RKO (cell line): ENCODE measurements around the gene ANTXRL.
"Not testable (repeated sequence)": the region's sequence is repeated elsewhere in the genome, so short reads cannot be mapped to it uniquely, and the experiment has no call there.

Experiments used
- DNase-seq: peaks from one replicate; pipeline ENCODE4 v3.0.0-alpha.2; 2016; ENCODE audit warnings: low spot score

The ANTXRL gene

DNA sequence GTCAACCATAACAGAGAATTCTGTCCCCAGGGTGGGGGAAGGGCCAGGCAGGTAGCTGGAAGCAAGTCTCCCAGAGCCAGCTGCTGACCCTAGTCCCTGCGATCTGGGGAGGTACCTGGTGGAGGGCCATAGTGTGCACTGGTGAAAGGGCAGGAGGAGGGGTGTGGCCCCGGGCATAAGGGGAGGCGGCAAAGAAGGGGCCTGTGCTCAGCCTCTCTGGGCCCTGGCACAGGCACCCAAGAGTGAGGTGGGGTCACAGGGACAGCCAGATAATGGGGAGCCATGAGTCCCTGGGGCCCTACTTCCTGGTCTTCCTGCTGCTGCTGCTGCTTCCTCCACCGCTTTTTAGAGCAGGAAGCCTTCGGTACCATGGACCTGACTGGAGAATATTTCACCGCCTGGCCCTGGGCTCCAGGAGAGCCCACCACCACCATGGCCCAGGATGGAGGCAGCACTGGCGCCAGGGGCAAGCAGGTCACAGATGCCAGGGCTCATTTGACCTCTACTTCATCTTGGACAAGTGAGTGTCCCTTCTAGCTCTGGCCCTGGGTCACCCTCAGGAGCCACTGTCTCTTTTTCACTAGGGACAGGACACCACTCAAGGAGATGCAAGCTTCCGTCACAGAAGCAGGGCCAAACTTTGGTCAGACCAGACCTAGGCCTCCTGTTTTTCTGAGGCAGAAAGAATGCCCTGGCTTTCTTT, at the start of gene ANTXRL:
TSS of gene ANTXRL (plus strand) at position 7 of the 703 bp plus-strand sequence. CDS start at position 273, 266 bp downstream.
- no peak for DNase-seq

DNA sequence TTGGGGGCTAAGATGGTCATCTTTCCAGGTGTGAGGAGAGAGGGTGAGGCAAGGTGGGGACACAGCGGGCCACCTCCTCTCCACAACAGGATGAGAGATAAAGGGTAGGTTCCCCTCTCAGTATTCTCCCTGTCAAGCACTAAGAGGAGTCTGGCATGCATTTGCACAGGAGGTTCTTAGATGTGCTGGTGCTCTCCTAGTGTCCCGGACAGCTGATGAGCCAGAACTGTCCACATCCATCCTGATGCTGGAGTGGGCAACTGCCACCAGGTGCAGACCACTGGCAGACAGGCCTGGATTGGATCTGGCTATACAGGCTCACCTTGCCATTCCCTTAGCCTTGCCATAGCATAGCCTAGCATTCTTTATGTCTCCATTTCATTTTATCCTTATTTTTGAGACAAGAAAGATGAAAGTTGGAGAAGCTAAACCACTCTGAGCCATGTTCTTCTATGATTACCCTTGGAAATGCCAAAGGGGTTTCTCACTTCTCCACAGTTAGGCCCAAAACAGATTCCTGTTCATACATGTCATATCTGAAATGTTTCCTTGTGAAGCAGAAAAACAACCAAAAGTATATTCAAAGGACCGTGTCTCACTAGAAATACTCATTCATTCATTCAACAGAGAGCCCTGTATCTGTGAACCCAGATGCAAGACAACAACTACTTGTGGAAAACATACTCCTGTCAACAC, 48.8 kb upstream of the ANTXRL start:
- DNase-seq = no peak

DNA sequence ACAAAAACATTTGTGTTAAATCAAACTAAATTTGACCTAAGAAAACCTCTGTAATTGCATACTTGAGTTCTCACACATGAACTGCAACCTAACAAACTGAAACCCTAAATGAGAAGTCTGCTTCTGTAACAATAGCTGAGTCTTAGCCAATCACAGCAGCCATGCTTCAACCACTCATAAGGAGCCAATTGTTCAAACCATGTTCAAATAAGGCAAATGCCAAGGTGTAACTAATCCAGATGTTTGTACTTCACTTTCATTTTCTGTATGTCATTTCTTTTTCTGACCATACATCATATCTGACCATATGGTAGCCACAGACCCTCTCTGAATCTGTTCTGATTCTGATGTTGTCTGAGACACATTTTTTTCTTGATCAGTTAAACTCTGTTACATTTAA, 47.5 kb upstream of the ANTXRL start:
- DNase-seq = no peak

DNA sequence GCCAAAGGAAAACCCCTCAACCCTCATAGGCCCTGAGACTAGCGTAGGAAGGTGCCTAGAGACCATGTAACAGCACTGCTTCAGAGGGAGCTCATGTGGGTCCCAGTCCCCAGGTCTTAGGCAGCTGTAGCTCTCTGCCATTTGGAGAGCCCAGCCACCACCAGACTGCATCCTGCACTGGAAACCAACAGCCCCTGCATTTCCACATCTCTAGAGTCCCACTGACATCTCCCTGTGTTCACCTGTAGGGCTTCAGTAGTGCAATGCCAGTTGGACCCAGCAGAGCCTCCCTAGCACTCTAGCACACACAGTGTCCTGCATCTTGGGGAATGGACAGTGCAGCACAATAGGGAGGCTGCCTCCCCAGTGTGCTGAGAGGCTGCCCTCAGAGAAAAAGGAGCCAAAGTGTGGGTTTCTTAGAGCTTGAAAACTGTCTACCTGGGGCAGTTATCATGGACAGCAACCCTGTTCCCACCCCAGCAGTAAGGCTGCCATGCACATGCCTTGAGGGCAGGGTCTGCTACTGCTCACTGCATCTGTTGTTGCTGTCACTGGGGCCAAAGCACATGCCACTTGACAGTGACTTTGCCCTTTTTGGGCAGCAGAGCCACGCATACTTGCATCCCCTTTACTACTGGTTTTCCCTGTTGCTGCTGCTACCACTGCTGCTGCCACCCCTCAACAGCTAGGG, 46.7 kb upstream of the ANTXRL start:
- DNase-seq = no peak

DNA sequence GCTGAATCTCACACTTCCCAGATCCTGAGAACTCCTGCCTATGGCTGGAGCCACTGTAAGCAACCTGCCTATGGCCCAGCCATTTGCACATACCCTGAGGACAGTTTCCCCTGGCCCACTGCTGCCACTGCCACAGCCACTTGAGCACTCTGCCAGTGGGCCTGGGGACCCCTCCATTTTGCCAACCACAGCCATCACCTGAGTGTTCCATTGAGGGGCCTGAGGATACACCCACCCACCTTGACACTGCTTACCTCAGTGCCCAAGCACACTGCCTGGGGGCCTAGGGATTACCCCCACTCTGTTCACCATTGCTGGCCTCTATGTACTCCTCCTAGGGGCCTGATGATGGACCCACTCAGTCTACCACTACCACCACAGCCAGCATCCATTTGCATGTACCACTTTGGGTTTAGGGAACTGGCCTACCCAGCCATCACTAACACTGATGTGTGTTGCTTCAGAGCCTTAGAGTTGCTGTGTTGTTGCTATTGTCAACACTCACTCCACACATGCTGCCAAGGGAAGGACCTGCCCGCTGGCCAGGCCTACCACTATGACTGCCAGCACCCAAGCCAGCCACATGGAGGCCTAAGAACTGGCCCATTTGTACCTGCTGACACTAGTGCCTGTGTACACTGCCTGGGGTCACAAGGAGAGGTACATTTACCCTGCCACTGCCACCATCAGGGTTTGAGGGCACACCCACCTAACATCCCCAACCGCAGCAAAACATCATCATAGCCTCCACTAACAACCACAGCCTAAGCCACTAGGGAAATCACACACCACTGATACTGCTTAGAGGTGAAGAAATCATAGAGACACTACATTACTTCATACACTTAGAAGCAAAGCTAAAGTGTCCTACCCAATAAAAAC, 45.9 kb upstream of the ANTXRL start:
- DNase-seq = no peak

DNA sequence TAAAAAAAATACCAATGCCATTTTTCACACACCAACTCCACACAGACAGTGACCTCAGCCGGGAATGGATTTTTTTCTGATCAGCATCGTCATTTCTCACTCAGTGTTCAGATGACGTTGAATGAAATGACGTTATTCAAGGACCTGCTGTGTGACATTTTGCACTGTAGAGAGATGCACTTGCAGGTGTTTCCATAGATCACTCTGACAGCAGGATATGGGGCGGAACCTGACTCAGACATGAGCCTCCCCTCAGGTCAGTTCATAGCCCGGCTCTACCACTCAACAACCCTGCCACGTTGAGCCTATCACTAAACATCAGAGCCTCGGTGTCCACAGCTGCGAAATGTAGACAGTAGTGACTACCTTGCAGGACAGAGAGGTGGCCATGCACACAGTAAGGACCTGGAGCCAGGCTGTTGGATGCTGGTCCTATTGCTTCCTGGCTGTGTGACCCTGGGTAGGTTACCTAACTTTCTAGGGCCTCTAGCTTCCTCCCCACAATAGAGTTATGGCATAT, 41.4 kb upstream of the ANTXRL start:
- no peak for DNase-seq

DNA sequence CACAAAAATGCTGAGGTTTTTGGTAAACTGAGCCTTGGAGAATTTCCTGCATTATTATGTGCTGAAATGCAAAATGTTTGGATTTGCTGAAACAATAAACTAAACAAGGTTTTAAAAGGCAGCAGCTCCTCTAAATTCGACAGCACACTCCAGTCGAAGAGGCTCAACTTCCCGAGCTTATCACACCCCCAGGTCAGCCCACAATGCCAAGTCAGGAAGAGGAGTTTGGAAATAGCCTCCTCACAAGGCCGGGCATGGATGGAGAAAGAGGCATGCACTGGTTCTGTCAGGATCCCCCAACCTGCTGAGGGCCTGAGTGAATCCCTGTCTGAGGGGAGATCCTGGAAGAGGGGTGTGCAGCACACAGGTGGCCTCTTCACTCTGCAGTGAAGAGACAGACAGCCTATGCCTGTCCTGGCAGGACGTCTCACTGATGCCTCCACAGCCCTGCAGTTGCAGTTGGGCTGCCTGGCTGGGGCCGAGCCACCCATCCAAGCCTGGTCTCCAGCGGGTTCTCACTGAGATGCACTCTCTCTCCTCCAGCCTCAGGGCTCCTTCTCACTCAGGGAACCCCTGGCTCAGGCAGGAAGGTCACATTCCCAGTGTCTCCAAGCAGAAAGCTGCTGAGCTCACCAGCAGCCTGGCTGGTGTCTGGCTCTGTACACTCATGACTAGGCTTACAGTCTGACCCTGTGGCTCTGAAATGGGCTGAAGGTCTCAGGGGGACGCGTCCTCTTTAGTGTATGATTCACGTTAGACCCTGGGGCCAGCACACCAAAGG, 40.2 kb upstream of the ANTXRL start:
- not testable (repeated sequence) for DNase-seq

DNA sequence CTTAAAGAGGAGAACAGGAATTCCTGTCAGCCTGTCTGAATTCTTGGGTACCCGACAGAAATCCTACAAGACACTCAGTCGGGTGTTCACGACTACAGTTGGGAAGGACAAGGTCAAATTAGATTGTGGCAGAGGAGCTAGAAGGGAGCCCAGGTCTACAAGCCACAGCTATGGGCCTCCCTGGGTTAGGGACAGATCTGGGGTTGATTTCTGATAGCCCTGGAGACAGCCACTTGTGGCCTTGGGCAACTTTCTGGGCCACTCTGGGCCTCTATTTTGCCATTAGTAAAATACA, 39.7 kb upstream of the ANTXRL start:
- DNase-seq = no peak

DNA sequence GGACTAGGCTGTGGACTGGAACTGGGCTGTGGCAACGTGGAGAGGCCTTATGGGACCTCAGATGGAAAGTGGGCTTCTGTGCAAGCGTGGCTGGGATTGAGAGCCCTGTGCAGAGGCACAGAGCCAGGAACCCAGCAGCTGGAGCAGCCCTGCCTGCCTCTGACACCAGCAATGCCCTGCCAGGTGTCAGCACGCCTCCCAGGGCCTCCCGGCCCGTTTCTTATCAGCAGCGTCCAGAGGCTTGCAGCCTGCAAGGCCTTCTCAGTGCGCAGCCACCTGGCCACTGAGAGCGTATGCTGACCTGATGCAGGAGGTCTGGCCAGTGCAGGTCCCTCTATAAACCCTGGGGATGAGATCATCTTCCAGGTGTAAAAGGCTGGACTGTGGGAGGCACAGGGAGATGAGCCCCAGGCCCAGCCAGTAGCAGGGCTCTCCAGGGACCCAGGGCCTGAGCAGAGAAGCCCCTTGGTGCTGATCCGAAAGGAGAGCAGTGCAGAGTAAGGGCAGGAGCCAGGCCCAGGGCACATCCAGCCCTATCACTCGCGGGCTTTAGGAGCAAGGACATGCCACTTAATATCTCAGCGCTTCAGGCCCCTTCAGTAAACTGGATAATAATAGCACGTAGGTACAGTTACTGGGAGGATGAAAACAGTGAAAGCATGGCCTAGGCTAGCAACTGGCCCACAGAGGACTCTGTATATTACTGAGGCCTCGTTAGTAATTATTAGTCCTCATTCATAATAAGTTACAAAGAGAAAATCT, 38.8 kb upstream of the ANTXRL start:
- DNase-seq = no peak

DNA sequence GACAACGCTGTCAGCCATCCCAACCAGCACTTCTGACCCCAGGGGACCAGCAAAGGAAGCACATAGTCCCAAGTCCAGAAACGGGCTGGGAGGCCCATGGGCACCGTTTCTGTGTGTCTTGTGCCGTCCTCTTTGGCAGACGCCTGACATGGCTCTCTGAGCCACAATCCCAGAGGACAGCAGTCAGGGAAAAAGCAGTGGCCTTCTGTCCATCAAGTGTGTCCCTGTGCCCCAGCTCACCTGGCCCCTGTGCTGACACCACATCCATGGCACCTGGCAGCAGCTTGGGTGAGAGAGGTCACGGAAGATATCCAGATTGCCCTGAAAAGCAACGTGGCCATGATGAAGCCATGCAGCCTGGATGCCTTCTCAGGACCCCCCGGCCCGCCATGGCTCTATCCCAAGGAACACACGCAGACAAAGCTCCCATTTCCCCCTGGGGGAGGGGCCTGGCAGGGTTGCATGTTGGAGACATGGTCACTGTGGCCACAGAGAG, 38.1 kb upstream of the ANTXRL start:
- no peak for DNase-seq

DNA sequence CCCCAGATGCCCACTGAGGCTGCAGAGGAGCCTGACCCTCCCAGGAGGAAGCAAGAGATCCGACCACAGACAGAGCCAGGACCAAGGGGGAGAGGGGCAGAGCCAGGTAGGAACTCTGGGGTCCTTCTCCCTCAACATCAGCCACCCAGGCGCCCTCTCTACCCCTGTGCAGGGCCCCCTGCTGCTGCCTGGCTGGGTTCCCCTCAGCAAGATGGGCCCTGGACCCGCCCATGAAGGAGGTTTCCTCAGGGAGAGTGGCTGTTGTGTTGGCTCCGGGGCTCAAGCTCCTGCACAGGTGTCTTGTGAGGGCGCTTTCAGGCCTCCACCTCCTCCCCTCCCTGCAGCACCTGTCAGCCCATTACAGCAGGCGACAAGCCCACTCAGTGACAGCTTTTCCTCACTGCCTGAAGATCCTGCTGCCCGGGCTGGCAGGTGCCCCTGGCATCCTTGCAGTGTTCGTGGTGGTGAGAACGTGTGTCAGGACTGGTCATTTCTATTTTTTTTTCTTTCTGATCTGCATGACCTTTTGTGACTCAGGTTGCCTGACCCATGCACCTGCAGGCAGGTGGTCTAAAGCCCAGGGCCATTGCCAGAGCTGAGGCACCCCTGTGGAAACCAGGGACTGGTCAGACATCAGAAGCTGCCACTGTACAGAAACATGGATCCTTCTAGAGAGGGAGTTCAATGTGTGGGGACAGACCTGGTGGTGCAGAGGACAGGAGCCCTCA, 37.0 kb upstream of the ANTXRL start:
- not testable (repeated sequence) for DNase-seq

DNA sequence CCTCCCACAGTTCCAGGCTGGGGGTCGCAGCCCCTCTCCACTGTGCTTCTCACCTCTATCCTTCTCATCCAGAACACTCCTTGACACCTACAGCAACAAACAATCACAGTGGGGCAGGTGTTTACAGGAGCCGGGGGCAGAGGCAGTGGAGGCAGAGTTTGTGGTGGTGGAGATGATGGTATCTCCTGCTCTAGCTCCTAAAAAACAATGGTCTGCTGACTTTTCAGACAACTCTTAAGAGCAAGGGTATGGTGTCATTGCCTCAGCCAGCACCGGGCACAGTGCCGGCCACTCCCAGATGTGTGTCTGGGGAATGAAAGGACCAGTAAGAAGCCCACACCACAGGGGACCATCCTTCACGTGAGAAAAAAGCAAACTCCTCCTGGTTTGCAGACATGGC, 36.3 kb upstream of the ANTXRL start:
- DNase-seq = no peak

DNA sequence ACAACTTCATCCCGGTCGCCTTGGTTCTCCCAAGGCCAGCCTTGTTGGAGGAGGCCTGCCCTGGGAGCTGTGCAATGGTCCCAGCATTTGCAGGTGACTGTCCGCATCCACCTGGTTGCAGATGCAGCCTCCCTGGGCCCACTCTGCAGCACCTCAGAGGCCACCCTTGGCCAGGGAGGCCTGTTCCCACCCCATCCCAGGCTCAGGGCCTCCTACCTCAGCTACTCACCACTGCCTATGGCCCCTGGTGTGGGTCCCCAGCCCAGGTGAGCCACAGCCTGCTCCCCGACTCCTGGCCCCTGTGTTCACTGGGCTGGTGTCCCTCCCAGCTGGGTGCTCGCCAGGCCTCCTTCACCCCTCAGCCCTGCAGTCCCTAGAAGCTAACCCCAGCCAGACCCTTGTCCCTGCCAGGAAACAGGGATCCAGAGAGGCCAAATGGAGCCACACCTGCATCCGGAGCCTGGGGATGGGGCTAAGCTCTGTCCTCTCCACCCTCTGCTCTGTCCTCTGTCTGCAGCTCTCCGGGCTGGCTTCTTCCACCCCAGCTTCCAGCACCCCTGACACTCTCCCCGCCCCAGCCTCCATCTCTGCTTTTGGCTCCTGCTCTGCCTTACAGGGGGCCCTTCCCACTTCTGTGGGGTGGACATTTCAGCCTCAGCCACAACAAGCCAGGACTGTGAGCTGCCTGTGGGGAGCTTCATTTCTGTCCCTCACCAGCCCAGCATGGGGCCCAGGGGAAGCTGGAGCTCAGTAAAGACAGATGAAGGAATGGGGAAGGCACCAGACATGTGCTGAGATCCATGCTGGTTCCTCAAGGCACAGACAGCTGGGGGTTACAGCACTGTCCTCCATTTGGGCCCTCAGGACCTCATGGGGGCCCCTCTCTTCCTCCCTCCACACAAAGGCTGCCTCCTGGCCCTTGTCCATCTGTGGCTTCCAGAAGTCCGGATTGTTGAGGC, 35.6 kb upstream of the ANTXRL start:
- DNase-seq = no peak

DNA sequence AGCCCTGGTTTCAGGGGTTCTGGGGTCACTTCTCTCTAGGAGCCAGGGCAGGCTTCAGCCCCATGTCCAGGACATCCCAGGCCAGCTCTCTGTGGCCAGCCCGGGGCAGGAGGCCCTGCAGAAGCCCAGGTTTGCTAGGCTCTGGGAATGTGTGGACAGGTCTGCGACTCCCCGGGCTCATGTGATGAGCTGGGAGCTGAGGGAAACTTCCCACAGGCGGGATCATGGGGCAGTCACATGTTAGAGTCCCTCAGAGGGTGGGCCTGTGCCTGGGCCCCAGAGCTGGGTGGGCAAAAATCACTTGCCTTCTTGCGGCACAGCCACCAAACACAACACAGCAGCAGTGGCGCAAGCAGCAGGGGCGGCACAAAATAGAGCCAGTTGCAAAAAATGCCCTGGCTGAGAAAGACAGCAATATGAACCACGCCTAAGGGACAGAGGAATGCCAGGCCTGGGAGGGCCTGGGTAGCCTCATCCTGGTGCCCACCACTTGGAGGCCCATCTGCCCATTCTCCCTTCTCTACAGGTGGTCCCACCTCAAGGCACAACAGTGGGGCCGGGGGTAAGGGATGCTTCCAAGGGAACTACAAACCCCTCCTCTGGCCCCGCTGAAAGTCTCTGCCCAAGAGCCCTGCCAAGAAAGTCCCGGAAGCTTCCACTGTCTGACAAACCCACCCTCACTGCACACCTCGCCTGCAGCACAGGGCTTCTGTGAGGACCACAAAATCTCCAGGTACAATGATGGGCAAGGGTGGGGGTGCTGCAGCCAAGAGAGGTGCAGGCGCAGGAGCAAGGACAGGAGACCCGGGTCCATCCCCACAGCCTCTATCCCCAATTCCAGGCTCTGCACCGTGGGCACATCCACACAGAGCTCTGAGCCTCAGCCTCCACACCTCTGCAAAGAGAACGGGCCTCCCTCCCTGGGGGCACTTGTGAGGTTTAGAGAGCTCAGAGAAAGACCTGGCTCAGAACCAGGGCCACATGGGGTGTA, 34.6 kb upstream of the ANTXRL start:
- no peak for DNase-seq

DNA sequence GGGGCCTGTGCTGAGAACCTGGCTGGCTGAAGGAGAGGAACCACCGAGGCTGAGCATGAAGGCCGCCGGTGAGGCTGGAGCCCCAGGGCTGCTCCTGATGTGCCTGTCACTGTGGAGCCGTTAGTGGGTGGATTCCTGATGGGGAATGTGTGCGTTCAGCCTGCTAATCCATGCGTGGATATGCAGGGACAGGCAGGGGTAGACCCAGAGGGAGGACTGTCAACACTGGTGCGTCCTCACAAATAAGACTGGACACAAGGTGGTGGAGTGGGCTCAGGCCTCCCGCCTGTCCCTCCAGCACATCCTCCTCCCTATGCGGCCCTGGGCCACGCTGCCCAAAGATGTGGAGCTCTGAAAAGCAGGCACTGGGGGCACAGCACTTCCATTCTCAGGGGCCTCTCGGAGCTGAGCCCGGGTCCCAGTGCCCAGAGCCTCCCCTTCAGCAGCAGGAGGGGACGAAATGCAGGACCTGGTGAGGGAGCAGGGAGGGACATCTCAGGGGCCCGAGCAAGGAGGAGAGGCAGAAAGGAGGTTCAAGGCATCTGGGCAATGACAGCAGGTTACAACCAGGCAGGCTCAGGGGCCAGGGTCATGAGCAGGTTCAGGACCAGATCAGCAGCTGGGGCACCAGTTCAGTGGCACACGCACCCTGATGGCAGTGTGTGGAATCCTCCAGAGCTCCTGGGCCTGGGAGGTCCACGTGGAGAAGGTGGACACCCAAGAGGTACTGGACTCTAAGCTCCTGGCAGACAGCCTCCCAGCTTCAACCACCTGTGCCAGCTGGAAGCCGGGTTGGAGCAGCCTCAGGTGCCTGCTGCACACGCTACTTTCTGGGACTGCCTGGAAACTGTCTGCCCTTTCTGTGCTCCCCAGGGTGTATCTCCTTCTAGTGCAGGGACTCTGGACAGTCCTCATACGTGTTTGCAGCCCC, 33.5 kb upstream of the ANTXRL start:
- no peak for DNase-seq

DNA sequence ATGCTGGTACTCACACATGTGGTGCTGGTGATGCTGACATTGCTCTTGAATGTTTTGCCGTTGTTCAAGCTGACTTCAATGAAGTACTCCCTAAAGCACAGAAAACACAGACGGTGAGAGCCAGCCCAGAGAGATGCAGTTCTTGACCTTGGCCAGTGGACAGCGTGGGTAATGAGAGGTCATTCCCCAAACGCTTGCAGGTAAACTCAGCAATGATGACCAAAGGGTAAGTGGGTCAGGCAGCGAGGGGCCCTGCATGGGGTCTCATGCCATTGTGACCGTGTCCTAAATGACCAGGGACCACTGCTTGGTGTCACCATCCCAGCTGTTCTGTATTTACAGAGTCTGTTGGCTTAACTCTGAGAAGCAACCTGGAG, 32.8 kb upstream of the ANTXRL start:
- DNase-seq = no peak
